ENCODE results near the gene ERBB4.
"Not testable (repeated sequence)": the region's sequence is repeated elsewhere in the genome, so short reads cannot be mapped to it uniquely, and the experiment has no call there.

The ERBB4 gene

DNA sequence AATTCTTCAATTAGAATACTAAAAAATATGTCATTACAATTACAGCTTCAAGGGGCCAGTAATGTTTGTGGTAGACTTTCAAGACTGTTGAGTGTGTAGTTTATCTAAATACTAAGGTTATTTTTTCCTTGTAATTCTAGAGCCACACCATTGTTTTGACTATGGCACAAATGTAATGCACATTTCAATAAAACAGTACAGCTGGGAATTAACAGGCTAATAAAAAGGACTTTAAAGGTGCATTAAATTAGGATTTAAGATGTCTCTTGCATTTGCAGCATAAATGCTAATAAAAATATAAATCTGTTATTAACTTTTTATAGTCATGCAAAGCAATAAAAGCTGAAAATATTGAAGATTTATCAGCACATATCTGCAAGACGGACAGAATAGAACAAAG, 344.8 kb downstream of the ERBB4 start:
- no peak for DNase-seq

DNA sequence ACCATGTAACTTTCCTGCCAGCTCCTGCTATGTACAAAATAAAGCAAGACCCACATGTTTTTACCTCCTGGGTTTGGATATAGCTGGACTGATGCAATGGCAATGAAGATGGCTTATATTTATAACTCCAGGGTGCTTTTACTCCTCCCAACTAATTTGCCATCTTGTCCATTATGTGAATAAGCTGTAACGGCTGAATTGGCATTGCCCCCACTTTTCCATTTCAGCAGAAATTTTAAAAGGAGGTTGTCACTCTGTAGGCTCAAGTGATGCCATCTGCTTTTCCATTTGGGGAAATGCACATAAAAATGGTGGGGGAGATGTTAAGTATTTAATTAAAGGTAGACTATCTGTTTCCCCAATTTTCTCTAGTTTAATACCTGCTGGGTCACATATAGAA, 345.5 kb downstream of the ERBB4 start:
- no peak for DNase-seq

DNA sequence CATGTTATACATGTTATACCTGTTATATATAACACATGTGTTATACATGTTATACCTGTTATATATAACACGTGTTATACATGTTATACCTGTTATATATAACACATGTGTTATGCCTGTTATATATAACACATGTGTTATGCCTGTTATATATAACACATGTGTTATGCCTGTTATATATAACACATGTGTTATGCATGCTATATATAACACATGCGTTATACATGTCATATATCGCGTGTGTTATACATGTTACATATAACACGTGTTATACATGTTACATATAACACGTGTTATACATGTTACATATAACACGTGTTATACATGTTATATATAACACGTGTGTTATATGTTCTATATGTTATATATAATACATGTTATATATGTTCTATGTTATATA, 347.2 kb downstream of the ERBB4 start:
- DNase-seq = not testable (repeated sequence)

DNA sequence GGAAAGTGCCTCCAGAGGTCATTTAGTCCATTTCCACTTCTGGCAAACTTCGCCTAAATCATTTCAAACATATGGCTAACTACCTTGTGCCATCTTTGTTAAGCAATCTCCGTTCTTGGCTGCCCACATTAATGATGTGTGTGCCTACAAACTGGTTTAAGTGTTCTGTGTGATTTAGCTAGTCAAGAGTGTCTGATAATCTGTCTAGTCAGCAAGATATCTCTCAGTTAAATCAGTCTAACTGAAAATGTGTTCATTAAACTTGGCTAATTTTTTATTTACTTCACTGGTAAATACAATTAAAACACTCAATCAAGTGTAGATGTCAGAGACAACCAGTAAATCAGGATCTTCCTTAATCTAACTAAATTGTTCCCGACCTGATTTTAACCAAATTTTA, 352.4 kb downstream of the ERBB4 start:
- no peak for DNase-seq

DNA sequence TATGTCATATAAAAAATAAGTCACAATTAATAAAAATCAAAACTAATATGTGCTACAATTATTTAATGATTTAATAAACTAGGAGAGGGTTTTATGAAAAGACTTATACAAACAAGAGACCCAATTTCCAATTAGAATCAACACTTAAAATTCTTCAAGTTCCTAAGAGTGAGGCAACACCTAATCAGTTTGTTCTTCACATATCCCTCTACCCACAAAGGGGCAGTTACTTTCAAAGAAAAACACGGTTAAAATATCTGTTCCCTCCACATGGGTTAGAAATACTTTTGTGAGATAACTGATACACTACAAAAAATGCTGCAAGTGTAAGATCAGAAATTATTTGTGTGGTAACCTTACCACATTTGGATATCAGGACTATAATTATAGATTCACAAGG, 357.0 kb downstream of the ERBB4 start:
- peak; percentile 57 for DNase-seq

DNA sequence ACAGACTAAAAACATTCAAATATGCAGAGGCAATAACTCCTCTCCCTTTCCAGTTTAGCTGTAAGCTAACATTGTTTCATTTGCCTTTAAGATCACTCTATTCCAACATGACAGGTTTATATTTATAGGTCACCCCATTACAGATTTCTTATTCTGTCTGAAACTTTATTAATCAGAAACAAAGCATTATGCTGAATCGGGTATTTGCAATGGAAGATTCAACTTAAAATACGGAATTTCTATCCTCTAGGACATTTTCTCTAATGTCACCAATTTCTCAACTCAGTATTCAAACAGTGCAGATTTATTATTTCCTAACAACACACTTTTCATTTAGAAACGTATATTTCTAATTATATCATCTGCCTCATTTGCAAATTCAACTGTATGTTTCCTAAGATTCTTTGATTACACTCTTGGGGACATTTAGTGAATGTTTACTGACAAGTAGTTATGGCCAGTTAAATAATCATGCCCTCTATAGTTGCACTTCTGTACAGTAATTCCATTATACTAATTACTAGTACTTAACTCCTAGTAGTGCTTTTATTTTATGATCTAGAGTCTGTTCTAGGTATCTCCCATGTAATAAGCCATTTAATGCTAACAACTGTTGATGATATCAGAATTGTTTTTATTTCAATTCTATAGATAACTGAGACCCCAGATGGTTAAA, 358.1 kb downstream of the ERBB4 start:
- DNase-seq = no peak

DNA sequence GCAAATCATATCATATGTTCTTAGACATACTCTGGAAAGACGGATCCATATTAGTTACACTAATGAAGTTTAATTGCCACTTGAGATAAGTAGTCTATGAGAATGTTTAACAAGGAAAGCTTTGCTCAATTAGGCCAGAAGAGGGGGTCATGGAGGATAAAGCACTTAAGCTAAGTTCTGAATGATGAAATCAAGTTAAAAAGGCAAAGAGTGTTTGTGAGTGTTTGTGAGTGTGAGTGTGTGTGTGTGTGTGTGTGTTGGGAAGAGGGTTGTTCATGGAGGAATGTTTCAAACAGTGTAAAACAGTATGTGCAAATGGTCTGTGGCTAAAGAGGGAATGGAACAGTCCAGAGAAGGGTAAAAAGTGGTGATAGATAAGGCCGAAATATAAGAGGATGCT, 360.9 kb downstream of the ERBB4 start:
- DNase-seq = peak; percentile 50

DNA sequence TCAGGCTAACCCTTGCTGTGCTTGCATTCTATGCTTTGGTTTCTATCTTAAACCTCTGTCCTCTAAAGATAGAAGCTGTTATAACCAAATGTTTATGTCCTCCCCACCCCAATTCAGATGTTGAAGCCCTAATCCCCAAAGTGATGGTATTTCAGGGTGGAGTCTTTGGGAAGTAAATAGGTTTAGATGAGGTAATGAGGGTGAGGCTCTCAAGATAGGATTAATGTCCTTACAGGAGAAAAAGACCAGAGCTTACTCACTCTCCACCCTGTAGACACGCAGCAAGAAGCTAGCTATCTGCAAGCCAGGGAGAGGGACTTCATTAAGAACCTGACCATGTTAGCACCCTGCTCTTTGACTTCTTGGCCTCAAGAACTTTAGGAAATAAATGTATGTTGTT, 362.5 kb downstream of the ERBB4 start:
- DNase-seq = peak; percentile 50

DNA sequence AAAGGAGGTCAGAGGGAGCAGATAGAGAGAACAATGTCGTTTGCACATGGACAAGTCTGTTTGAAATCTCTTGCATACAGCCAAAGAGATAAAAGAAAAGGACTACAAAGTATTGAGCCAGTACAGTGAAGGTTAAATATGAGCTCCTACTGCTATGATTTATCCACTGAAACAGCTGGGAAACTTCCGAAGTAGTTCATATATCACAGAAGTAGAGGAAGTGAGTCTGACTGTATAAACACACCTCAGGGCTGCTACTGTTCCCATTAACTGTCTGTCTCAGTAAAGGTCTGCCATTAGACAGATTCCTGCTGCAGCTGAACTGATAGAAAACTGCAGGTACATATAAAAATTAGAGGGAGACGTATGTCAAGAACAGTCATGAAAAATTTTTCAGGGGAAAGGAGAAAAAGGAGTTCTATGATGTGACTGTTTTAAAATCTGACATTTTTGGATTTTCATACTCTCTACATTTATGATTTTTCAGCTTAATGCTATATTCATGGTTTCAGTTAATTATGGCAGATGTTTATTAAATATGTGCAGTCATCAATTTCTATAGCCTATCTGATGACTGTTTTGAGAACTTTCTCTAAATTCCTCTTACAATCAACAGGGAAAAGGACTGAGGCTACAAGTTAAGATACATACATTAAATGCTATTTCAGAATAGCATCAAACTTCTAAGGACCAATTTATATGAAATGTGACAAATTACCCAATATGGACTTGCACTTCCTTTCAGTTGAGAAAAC, 364.7 kb downstream of the ERBB4 start:
- no peak for DNase-seq

DNA sequence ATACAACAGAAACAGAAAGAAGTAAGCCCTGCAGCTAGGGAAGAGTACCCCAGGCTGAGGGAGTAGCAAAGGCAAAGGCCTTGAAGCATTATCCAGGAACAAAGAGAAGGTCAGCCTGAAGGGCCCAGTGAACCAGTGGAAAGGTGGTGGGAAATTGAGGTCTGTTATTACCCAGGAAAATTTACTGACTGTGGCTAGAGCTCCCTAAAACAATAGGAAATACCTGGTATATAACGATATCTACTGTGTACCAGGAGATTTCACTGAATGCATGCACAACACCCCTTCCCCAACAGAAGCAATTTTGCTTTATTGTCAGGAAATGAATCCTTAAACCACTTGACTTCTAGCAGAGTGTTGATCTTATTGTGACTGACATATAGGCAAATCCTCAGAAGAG, 365.3 kb downstream of the ERBB4 start:
- no peak for DNase-seq

DNA sequence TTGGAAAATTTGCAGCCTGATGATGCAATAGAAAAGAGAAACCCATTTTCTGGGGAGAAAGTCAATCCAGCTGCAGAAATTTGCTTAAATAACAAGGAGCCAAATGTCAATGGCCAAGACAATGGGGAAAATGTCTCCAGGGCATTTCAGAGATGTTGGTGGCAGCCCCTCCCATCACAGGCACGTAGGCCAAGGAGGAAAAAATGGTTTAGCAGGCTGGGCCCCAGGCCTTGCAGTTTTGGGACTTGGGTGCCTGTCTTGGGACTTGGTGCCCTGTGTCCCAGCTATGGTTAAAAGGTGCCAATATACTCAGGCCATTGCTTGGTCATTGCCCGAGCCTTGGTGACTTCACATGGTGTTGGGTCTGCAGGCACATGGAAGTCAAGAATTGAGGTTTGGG, 368.2 kb downstream of the ERBB4 start:
- DNase-seq = no peak

DNA sequence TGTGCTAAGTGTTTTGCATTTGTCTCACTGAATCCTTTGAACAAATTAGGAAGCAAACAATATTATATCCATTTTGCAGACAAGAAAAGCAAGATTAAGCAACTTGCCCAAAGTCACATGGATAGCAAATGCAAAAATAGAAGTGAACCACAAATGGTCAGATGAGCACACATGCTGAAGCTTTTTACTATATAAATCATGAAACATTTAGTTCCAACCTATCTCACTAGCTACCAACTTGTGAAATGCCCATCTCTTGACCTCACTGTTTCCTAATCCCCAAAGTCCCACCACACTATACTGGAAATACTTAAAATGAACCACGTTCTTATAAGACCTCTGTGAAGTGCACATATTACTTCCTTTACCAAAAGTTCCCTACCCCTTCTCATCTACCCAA, 380.5 kb downstream of the ERBB4 start:
- DNase-seq = no peak

DNA sequence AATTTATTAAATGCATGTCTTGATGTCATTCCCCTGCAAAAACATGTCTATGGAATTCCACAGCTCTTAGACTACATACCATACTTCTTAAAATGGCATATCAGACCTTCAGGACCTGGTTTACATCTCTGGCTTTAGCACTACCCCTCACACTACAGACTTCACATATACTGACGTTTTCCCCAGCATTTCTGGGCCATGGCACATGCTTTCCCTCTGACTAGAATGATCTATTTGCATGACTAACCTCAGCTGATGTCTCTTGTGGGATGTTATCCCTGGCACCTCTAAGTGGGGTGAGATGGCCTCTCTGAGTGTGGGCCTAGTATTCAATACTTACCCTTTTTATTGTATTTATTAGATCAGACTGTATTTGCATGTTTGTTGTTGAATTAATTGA, 381.6 kb downstream of the ERBB4 start:
- DNase-seq = no peak

DNA sequence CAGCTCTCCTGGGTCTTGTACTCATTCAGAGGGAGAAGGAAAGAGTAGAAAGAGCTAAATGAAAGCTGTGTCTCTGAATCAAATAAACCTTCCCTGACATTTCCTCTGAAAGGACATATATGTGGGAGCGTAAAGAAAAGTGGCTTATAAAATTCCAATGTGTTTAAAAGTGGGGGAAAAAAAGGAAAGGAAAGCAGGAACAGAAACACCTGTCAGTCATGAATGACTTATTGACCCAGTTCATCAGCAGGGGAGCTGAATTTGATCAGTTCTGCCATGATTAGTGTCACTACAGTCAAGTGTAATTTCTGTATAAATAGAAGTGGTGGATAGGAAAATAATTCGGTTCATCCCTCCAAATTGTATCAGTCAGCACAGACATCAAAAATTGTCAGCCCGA, 382.5 kb downstream of the ERBB4 start:
- no peak for DNase-seq

DNA sequence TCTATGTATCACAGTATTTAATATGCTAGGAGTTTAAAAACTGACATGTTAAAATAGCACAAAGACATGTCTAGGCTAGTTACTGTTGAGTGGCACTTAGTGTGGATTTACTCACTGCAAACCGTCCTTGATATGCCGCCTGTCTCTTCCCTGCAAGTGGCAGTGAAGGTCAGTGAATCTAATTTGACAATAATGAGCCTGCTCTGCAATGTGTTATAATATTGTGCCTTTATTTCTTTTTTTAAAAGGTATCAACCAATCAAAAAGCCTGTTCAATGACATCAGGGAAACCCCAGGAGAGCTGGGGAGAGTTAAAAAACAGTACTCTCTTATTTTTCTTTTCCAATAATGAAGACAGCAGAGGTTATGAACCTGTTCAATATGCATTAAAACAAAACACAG, 384.1 kb downstream of the ERBB4 start:
- no peak for DNase-seq

DNA sequence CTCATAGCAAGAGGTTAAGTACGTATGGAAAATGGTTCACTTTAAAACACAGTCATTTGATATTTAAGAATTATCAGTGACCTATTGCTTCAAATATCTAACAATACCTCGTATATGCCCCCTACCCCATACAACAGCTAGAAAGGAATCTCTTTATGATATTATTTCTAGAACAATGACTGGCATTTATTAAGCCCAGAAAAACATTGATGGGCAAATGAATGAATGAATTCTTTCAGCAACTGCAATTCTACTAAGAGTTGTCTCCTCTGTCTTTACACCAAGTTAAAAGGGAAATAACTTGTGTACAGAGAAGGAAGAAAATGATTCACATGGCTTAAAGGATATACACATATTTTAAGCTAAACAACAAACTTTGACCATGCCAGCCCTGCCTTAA, 384.7 kb downstream of the ERBB4 start:
- DNase-seq = no peak

DNA sequence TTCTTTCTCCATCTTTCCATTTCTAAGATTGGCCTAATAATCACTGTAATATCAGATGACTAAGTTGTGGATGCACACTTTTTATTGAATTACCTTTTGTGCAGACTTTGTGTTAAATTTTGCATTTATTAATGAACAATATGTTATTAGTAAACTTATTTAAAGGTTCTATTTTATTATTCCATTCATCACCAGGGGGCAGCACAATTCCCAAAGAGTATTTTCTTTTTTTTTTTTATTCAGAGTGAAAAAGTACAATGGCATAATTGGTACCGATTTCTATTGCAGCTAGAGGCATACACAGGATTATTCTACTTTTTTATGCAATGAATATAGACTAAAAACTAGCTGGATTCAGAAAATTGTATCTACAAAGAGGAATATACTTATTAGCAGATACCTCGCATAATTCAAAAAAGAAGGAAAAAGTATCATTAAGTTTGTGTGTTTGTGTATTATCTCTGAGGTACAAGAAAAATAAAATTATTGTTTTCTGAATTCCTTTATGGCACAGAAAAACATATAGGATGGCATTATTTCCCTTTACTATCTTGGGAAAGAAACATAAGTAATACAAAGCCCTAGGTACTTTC, 390.6 kb downstream of the ERBB4 start:
- DNase-seq = peak; percentile 38

DNA sequence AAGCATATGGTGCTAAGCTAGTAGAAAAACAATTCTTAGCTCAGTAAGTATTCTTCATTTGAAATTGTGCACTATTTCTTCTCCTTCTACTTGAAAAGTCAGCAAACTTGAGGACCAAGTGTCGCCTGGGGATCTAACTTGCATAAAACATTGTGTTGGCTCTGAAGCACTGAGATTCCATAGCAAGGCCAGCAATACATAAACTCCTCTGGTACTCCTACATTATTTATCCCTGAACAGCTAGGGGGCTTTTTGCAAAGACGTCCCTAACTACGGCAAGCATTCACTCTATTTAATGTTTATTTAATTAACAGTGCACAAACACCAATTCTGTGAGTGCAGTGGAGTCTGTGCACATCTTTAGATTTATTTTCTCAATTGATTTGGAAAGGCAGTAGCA, 392.2 kb downstream of the ERBB4 start:
- no peak for DNase-seq

DNA sequence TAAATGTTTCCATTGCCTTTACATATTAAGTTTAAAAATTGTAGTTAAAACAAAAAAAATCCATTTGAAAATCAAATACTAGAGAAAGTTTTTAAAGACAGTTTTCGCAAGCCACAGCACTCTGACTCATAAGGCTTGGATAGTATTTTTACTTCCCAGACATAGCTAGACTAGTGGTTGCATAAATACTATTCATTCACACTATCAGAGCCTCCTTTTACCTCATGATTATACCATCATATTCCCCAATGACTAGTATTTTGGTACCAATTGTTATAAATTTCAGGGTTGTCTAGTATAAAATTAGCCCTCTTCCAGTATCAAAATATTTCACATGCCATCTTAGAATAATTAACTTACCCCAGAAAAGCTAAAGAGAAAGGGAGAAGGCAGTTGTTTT, 393.5 kb downstream of the ERBB4 start:
- no peak for DNase-seq

DNA sequence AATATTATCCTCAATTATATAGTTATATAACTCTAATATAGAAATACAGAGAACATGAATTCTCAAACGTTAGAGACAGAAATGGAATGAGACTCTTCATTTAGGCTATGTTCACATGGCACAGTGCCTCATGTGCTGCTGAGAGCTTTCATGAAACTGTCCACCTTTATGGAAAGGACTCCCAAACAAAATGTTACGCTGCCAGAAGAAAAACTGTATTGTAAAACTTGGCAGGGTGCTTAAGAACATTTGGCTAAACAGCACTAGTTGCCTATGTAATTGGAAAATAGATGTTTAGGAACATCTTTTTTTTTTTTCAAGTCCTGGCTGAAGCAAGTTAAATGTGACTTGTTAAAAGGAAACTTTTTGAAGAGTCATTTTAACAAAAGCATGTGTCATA, 396.0 kb downstream of the ERBB4 start:
- no peak for DNase-seq

DNA sequence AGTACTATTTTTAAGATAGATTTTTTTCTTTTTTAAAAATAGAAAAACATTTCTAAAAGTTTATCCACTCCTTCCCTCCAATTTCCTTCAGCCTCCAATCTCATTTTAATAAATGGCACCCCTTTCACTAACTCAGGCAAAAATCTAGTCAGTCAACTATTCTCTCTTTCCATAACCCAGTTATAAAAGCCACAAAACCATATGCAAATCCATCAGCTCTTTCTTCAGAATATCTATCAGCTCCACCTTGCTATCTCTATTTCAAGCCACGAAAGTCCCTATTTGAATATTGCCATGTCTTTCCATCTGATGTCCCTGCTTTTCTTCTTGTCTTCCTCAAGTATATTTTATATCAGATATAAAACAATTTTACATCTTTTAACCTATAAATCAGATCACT, 397.1 kb downstream of the ERBB4 start:
- DNase-seq = no peak

DNA sequence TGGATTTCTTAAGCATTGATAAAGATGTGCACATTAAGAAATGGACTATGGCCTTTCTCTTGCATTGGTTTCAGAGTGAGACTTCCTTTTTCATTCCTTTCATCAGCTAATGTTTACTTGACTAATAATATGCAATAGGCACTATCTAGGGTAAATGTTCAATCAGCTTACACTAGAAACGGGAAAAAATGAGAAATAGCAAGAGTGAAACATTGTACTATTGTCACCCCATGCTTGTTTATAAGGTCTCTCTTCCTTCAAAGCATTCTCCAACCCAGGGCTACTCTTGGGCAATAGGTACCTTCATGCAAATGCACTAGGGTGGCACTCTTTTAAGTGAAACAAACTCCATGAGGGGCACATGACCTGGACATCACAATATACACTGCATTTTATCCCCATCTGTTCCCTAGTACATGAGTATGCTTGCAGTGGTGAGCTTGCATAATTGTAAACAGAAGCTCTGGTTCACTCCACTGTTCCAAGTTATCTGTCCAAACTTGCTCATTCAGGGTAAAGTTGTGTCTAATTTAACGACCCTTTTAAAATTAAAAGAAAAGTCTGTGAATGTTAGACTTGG, 402.3 kb downstream of the ERBB4 start:
- no peak for DNase-seq

DNA sequence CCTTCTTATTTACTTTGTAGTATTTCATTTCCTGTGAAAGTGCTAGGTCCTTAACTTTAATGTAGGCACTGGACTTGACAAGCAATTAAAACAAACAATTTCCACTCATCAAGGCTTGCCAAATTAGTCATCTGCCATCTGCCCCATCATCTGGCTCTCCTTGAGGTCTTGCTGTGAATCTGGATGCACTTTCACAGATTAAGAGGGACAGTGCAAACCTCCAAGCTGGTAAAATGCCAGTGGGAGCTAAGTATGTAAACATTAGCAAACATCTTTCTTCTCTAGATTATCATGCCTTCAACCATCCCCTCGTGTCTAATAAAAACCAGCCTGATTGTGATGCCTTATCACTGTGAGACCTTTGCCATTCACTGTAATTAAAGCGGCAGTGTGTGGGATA, 402.9 kb downstream of the ERBB4 start:
- DNase-seq = no peak

DNA sequence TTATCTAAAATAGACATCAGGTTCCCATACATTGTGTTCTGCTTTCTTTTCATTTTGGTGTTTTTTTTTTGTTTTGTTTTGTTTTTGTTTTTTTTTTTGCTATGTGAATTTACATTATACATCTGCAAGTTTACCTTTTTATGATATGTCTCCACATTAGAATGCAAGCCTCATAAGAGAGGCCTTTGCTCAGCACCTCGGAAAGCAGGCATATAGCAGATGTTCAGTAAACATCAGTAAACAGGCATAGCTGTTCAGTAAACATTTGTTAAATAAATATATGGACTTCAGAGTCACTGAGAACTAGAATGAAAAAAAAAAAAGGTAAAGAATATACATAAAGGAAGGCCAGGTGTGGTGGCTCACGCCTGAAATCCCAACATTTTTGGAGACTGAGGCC, 405.3 kb downstream of the ERBB4 start:
- DNase-seq = no peak

All from OCI-M1 (cell line).